ENCODE measurements around the gene DRAXIN.

GRCh38 chr1:11757047-11757446 lies 65.5 kb downstream of the DRAXIN start:
- TF ChIP-seq, protein P1, sequence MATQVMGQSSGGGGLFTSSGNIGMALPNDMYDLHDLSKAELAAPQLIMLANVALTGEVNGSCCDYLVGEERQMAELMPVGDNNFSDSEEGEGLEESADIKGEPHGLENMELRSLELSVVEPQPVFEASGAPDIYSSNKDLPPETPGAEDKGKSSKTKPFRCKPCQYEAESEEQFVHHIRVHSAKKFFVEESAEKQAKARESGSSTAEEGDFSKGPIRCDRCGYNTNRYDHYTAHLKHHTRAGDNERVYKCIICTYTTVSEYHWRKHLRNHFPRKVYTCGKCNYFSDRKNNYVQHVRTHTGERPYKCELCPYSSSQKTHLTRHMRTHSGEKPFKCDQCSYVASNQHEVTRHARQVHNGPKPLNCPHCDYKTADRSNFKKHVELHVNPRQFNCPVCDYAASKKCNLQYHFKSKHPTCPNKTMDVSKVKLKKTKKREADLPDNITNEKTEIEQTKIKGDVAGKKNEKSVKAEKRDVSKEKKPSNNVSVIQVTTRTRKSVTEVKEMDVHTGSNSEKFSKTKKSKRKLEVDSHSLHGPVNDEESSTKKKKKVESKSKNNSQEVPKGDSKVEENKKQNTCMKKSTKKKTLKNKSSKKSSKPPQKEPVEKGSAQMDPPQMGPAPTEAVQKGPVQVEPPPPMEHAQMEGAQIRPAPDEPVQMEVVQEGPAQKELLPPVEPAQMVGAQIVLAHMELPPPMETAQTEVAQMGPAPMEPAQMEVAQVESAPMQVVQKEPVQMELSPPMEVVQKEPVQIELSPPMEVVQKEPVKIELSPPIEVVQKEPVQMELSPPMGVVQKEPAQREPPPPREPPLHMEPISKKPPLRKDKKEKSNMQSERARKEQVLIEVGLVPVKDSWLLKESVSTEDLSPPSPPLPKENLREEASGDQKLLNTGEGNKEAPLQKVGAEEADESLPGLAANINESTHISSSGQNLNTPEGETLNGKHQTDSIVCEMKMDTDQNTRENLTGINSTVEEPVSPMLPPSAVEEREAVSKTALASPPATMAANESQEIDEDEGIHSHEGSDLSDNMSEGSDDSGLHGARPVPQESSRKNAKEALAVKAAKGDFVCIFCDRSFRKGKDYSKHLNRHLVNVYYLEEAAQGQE (IDR thresholded peaks at IDR 0.05; ENCODE audit: insufficient replicate concordance, low read depth), result no peak
- TF ChIP-seq CTCF (IDR thresholded peaks at IDR 0.05; ENCODE audit: insufficient read depth, low read length) (no peak), POLR2AphosphoS5 (IDR thresholded peaks at IDR 0.05; ENCODE audit: low read depth) (no peak), GABPA (IDR thresholded peaks at IDR 0.05; ENCODE audit: low read depth) (no peak)
